Keratinocyte (primary cell): ENCODE measurements around the gene OR4F6. TPM values are rescaled to one million over a fixed set of nuclear protein-coding genes. Genes with fewer than 3 reads are reported as not detected.
"Not testable (repeated sequence)": the region's sequence is repeated elsewhere in the genome, so short reads cannot be mapped to it uniquely, and the experiment has no call there.

Source experiments
- DNase-seq: peaks from one replicate; pipeline ENCODE4 v3.0.0-alpha.2; 2011; ENCODE audit warnings: low read depth, missing footprints, low spot score
- FAIRE-seq: peaks from 2 replicates; lab custom pipeline; 2011; peaks lifted over from hg19 to GRCh38; lab: Jason Lieb, UNC
- H2AFZ ChIP-seq: 2 replicates; pipeline ENCODE4 v1.6.0; 2012; ENCODE audit warnings: low read length, control low read depth, inconsistent platforms; ENCODE audit not compliant: control insufficient read depth
- H3K27ac ChIP-seq: 2 replicates; pipeline ENCODE4 v1.5.1; 2011; ENCODE audit warnings: low read length; ENCODE audit not compliant: control insufficient read depth, insufficient read depth
- H3K27me3 ChIP-seq: 3 replicates; pipeline ENCODE4 v1.6.0; 2011; ENCODE audit warnings: low read length; ENCODE audit not compliant: control insufficient read depth, insufficient read depth; ENCODE audit errors: extremely low read depth
- H3K36me3 ChIP-seq, 2 experiments: 2 replicates in 1 of 2; 3 replicates in 1 of 2; pipeline ENCODE4 v1.5.1; 2011; ENCODE audit warnings: low read length in 2 of 2, mild to moderate bottlenecking in 1 of 2; ENCODE audit not compliant: control insufficient read depth in 2 of 2, insufficient read depth in 2 of 2; ENCODE audit errors: extremely low read depth in 1 of 2
- H3K4me1 ChIP-seq: 3 replicates; pipeline ENCODE4 v1.5.1; 2011; ENCODE audit warnings: low read length; ENCODE audit not compliant: control insufficient read depth, insufficient read depth; ENCODE audit errors: extremely low read depth
- H3K4me2 ChIP-seq: 3 replicates; pipeline ENCODE4 v1.6.0; 2011; ENCODE audit warnings: low read depth, low read length; ENCODE audit not compliant: control insufficient read depth, insufficient read depth; ENCODE audit errors: extremely low read depth
- H3K4me3 ChIP-seq, 3 experiments: fragments of 200-600 bp in 1 of 3; sonication (generic) in 1 of 3; 2 replicates in 2 of 3; 3 replicates in 1 of 3; pipeline ENCODE4 v1.5.1; 2011 to 2016; ENCODE audit warnings: low read length in 3 of 3, mild to moderate bottlenecking in 3 of 3, control low read depth in 2 of 3, inconsistent platforms in 1 of 3, low read depth in 1 of 3, mixed read lengths in 1 of 3, mixed run types in 1 of 3, moderate library complexity in 1 of 3; ENCODE audit not compliant: control insufficient read depth in 2 of 3, insufficient read depth in 2 of 3; ENCODE audit errors: extremely low read depth in 1 of 3
- H3K79me2 ChIP-seq: 2 replicates; pipeline ENCODE4 v1.6.0; 2012; ENCODE audit warnings: low read length; ENCODE audit not compliant: control insufficient read depth, insufficient read depth
- H3K9ac ChIP-seq: 3 replicates; pipeline ENCODE4 v1.6.0; 2011; ENCODE audit warnings: low read length; ENCODE audit not compliant: control insufficient read depth, insufficient read depth; ENCODE audit errors: extremely low read depth
- H3K9me1 ChIP-seq: 3 replicates; pipeline ENCODE4 v1.6.0; 2011; ENCODE audit warnings: low read length; ENCODE audit not compliant: control insufficient read depth, insufficient read depth; ENCODE audit errors: extremely low read depth
- H3K9me3 ChIP-seq: 2 replicates; pipeline ENCODE4 v1.5.1; 2012; ENCODE audit warnings: low read depth, low read length; ENCODE audit not compliant: control insufficient read depth
- H4K20me1 ChIP-seq: 3 replicates; pipeline ENCODE4 v1.6.0; 2011; ENCODE audit warnings: low read length; ENCODE audit not compliant: control insufficient read depth, insufficient read depth; ENCODE audit errors: extremely low read depth
- CTCF ChIP-seq, 3 experiments: IDR thresholded peaks in 1 of 3; conservative IDR thresholded peaks in 1 of 3; optimal IDR thresholded peaks in 1 of 3; 2 replicates in 2 of 3; 3 replicates in 1 of 3; pipeline versions ENCODE3 to v1.5.1; 2011; ENCODE audit warnings: low read length in 3 of 3, mild to moderate bottlenecking in 3 of 3, moderate library complexity in 2 of 3, control low read depth in 1 of 3, inconsistent platforms in 1 of 3; ENCODE audit not compliant: insufficient read depth in 2 of 3; ENCODE audit errors: extremely low read depth in 1 of 3
- EZH2 ChIP-seq: IDR thresholded peaks from one replicate; pipeline ENCODE4 v1.6.1; 2012; ENCODE audit warnings: inconsistent platforms, mild to moderate bottlenecking, low read length, moderate library complexity
- dilution Hi-C: fragments of 300-500 bp; cut with MboI; formaldehyde crosslinking; loops from one replicate; pipeline ENCODE4 v1.7.0; 2020; ENCODE audit warnings: low sequenced_read_pairs; ENCODE audit not compliant: extremely low pct_ligation_motif_present
- polyA plus RNA-seq, 5 experiments: library from polyadenylated mRNA; depleted of rRNA in 3 of 5; stranded (reverse) in 3 of 5; stranded (forward) in 1 of 5; unstranded in 1 of 5; fragments of >200 nt; gene quantifications; 1 replicate in 1 of 5; 2 replicates in 3 of 5; 3 replicates in 1 of 5; pipeline versions ENCODE4 v1.2.1 to v1.2.3, GENCODE V29; 2011 to 2012; ENCODE audit warnings: missing spikeins in 2 of 5, low read depth in 1 of 5, low replicate concordance in 1 of 5

Gene OR4F6
- polyA plus RNA-seq, 1 donor (not counting 4 experiments of a cell fraction or from before 2014, with no cell fraction given): not detected

- TF ChIP-seq CTCF (optimal IDR thresholded peaks at IDR 0.05 in 1 of 3, IDR thresholded peaks at IDR 0.05 in 1 of 3, conservative IDR thresholded peaks at IDR 0.05 in 1 of 3; ENCODE audit: extremely low read depth in 1 of 3, insufficient read depth in 2 of 3, low read length in 3 of 3): no peak
- no peak for TF ChIP-seq EZH2
- DNase-seq: no peak
- H3K9me3 ChIP-seq: no peaks in the 10 kb centered on the region
- no peaks in the 10 kb centered on the region for H3K4me1 ChIP-seq
- H3K27ac ChIP-seq: no peak overlapping the region
- FAIRE-seq: no peak
- dilution Hi-C loops: no loop called here
- H3K9me1 ChIP-seq: no peaks in the 10 kb centered on the region
- H3K4me2 ChIP-seq: no peak overlapping the region
- H3K79me2 ChIP-seq: no peaks in the 10 kb centered on the region
- no peaks in the 10 kb centered on the region for H3K27me3 ChIP-seq
- H2AFZ ChIP-seq: no peak overlapping the region
- H3K9ac ChIP-seq: no peak overlapping the region
- no peaks in the 10 kb centered on the region for H3K36me3 ChIP-seq
- H3K4me3 ChIP-seq: no peak overlapping the region
- H4K20me1 ChIP-seq: no peaks in the 10 kb centered on the region
Measured at GRCh38 chr15:101781928-101782327, 21.4 kb upstream of the OR4F6 start.

GRCh38 chr15:101784644-101785043 lies 18.7 kb upstream of the OR4F6 start:
- Histone ChIP-seq H2AFZ (no peak overlapping the region), H3K4me1 (no peaks in the 10 kb centered on the region), H3K27ac (no peak overlapping the region), H3K36me3 (no peaks in the 10 kb centered on the region), H3K9ac (no peak overlapping the region), H4K20me1 (no peaks in the 10 kb centered on the region), H3K9me1 (no peaks in the 10 kb centered on the region), H3K4me2 (no peak overlapping the region), H3K4me3 (no peak overlapping the region), H3K27me3 (no peaks in the 10 kb centered on the region), H3K79me2 (no peaks in the 10 kb centered on the region), H3K9me3 (no peaks in the 10 kb centered on the region)
- TF ChIP-seq EZH2 (no peak), CTCF (optimal IDR thresholded peaks at IDR 0.05 in 1 of 3, IDR thresholded peaks at IDR 0.05 in 1 of 3, conservative IDR thresholded peaks at IDR 0.05 in 1 of 3; ENCODE audit: extremely low read depth in 1 of 3, insufficient read depth in 2 of 3, low read length in 3 of 3) (no peak)
- DNase-seq (no peak), FAIRE-seq (no peak)
- dilution Hi-C loops: no loop called here

- FAIRE-seq, H2AFZ ChIP-seq, H3K4me3 ChIP-seq: not testable (repeated sequence)
Measured at GRCh38 chr15:101786422-101786821, 16.9 kb upstream of the OR4F6 start.

GRCh38 chr15:101788001-101788400 lies 15.3 kb upstream of the OR4F6 start:
- not testable (repeated sequence) for FAIRE-seq

More at GRCh38 chr15:101786422-101786821, 16.9 kb upstream of the OR4F6 start:
- H3K27me3 ChIP-seq, H3K79me2 ChIP-seq, H3K4me1 ChIP-seq, DNase-seq, H3K27ac ChIP-seq, H3K36me3 ChIP-seq, H3K9me1 ChIP-seq, H3K9me3 ChIP-seq, H4K20me1 ChIP-seq, H3K9ac ChIP-seq, H3K4me2 ChIP-seq, dilution Hi-C loops: not testable (repeated sequence)

More at GRCh38 chr15:101788001-101788400, 15.3 kb upstream of the OR4F6 start:
- H3K9ac ChIP-seq, H3K27ac ChIP-seq, H3K4me3 ChIP-seq, H2AFZ ChIP-seq, H3K9me3 ChIP-seq, DNase-seq, H3K79me2 ChIP-seq, H3K36me3 ChIP-seq, dilution Hi-C loops, H4K20me1 ChIP-seq, H3K9me1 ChIP-seq, H3K27me3 ChIP-seq, H3K4me2 ChIP-seq, H3K4me1 ChIP-seq: not testable (repeated sequence)
